Thyroid gland (tissue), 4 donors: ENCODE measurements around the gene LRP3.

Experiments used
- CTCF ChIP-seq, 6 experiments: fragments of 200-600 bp in 3 of 6; fragments of 450-650 bp in 3 of 6; sonication (generic) in 3 of 6; IDR thresholded peaks; one replicate each; pipeline ENCODE4 v1.5.1; 2016 to 2019; ENCODE audit warnings: antibody characterized with exemption in 6 of 6, mild to moderate bottlenecking in 2 of 6, inconsistent platforms in 1 of 6, moderate library complexity in 1 of 6
- POLR2A ChIP-seq, 2 donors: fragments of 450-650 bp; IDR thresholded peaks; one replicate each; pipeline ENCODE4 v1.6.1; 2017; ENCODE audit warnings: antibody characterized with exemption in 2 of 2, mild to moderate bottlenecking in 2 of 2, moderate library complexity in 1 of 2

- TF ChIP-seq CTCF (IDR thresholded peaks at IDR 0.05) = no peak
- no peak for TF ChIP-seq POLR2A (IDR thresholded peaks at IDR 0.05)
These were observed 35.8 kb downstream of the LRP3 start for GRCh38 chr19:33229962-33230361.
